GM18951 (cell line): ENCODE measurements around the gene NPW.

Source experiments
- POLR2A ChIP-seq: IDR thresholded peaks from 4 replicates; pipeline ENCODE4 v1.6.1; 2011; ENCODE audit warnings: mild to moderate bottlenecking; ENCODE audit not compliant: insufficient read length, insufficient read depth; ENCODE audit errors: extremely low read depth
- in situ Hi-C: fragments of 300-500 bp; cut with MboI; formaldehyde crosslinking; loops from one replicate; pipeline ENCODE4 v1.12.0; 2022; ENCODE audit warnings: low sequenced_read_pairs, mixed read lengths, inconsistent platforms; ENCODE audit not compliant: unreplicated experiment

The NPW gene

GRCh38 chr16:1990351-1991134 is 29.0 kb upstream of the NPW start:
- in situ Hi-C loops = no loop called here
- no peak for TF ChIP-seq POLR2A

GRCh38 chr16:1991135-1991551 is 28.4 kb upstream of the NPW start:
- TF ChIP-seq POLR2A = peak; percentile 36
- in situ Hi-C loops = no loop called here

GRCh38 chr16:1991588-1991947 is 28.0 kb upstream of the NPW start:
- TF ChIP-seq POLR2A = no peak
- in situ Hi-C loops = no loop called here

GRCh38 chr16:1991948-1992703 is 27.5 kb upstream of the NPW start:
- in situ Hi-C loops = no loop called here
- peak; percentile 68 for TF ChIP-seq POLR2A

GRCh38 chr16:1992704-1993317 is 26.8 kb upstream of the NPW start:
- in situ Hi-C loops = no loop called here
- no peak for TF ChIP-seq POLR2A

- in situ Hi-C loops = no loop called here
- TF ChIP-seq POLR2A = no peak
Measured at GRCh38 chr16:1993731-1994131, 25.9 kb upstream of the NPW start.

- in situ Hi-C loops = no loop called here
Measured at GRCh38 chr16:1997494-1998359, 21.9 kb upstream of the NPW start.

GRCh38 chr16:1998360-1998835 is 21.2 kb upstream of the NPW start:
- TF ChIP-seq POLR2A = no peak
- in situ Hi-C loops = no loop called here

More at GRCh38 chr16:1997494-1998359, 21.9 kb upstream of the NPW start:
- TF ChIP-seq POLR2A = no peak

GRCh38 chr16:1998852-1999801 is 20.5 kb upstream of the NPW start:
- TF ChIP-seq POLR2A = no peak
- in situ Hi-C loops = no loop called here

GRCh38 chr16:1999866-2000514 is 19.6 kb upstream of the NPW start:
- no peak for TF ChIP-seq POLR2A
- in situ Hi-C loops = no loop called here

- in situ Hi-C loops = no loop called here
- TF ChIP-seq POLR2A = no peak
Measured at GRCh38 chr16:2001035-2001434, 18.6 kb upstream of the NPW start.
